GM19468 (cell line): ENCODE data around the gene FOSB.

Source experiments
- ATAC-seq: cut with Tn5 transposase; IDR thresholded peaks from one replicate; pipeline ENCODE4 v1.9.1; 2021; ENCODE audit warnings: mild to moderate bottlenecking, moderate library complexity, moderate number of reproducible peaks; ENCODE audit not compliant: unreplicated experiment; ENCODE audit errors: extremely low read depth

Gene FOSB

DNA sequence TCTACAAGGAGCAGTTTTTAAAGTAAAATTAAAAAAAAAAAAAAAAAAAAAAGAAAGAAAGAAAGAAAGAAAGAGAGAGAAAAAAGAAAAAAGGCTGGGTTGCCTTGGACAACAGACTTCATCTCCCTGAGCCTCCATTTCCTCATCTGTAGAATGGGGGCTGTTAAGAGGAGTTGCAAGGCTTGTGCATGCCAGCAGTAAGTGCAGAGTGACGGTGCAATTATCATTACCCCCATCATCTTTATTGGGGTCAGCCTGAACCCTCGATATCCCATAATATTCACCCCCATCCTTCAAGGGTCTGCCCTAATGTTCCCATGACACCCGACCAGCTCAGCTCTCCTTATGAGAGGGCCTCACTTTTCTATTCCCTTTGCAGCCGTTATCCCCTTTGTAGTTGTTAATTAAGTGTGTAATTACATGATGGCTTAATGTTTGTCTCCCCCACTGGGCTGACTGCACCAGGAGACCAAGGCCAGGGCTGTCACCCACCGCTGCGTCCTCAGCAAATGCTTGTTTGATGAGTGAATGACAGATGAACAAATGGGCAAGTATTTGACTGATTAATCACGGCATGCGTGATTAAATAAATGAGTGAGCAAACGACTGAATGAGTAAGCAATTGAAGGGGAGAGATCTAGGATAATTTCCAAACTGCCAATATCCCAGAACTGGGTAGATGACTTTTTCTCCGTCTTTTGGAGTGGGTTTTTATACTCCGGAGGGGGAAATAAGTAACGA is 10.1 kb downstream of the FOSB start:
- no peak for ATAC-seq

DNA sequence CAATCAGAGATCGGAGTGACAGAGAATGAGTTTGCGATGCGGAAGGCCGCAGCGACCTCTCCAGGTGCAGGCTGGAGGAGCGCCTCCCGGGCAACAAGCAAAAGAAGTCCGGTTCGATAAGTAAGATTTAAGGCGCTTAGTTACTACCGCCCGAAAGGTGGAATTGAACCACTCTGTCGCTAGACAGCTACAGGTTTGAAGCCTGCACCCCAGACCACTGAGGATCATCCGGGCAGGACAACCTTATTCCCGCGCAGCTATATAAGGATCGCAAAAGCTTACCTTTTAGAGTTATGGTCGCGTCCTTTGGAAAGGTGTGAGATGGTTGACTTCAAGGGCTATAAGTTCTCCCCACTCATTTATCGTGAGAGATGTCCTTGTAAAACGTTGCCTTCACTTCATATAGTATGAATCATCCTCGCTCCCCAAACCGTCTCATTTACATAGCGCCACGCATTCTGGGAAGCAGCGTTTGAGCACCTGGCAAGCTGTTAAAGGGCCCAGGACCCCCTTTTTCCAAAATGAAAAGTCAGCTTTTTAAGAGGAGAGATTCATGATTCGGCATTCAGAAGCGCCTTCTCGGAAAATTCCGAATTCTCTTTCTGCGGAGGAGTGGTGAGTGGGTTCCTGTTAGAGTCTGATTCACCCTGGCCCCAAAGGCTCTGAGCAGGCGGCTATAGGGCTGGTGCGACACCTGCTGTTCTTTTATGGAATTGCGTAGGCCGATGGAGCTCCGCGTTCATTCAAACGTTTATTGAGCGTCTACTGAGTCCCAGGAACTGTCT is 10.8 kb downstream of the FOSB start:
- peak; percentile 70 for ATAC-seq

DNA sequence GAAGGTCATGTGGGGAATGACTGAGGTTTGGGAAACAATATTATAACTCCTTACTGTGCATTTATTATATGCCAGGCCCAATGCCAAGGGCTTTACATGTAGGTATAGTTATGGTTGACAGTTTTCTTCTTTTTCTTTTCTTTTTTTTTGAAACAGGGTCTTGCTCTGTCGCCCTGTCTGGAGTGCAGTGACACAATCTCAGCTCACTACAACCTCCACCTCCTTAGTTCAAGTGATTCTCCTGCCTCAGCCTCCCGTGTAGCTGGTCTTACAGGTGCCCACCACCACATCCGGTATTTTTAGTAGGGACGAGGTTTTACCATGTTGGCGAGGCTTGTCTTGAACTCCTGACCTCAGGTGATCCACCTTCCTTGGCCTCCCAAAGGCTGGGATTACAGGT is 15.2 kb downstream of the FOSB start:
- ATAC-seq: no peak

DNA sequence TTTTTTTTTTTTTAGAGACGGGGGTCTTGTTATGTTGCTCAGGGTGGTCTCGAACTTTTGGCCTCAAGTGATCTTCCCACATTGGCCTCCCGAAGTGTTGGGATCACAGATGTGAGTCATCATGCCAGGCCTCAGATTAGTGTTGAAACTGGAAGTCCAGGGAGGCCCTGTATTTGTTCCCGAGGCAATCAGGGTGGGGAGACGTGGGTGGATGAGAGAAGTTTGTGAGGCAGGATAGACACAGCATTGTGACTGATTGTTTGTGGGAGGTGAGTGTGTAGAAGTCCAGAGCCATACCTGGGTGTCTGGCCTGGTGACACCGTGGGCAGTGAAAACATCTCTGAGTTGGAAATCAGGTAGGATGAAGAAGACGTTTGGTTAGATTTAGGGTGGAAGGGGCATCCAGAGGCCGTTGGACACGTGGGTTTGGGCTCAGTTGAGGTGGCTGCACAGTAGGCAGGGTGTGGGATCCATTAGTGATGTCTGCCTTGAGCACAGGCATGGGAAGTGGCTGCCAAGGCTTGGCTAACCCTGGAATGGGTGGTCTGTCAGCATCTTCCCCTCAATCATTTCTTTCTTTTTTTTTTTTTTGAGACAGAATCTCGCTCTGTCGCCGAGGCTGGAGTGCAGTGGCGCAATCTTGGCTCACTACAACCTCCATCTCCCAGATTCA is 16.6 kb downstream of the FOSB start:
- ATAC-seq: no peak

DNA sequence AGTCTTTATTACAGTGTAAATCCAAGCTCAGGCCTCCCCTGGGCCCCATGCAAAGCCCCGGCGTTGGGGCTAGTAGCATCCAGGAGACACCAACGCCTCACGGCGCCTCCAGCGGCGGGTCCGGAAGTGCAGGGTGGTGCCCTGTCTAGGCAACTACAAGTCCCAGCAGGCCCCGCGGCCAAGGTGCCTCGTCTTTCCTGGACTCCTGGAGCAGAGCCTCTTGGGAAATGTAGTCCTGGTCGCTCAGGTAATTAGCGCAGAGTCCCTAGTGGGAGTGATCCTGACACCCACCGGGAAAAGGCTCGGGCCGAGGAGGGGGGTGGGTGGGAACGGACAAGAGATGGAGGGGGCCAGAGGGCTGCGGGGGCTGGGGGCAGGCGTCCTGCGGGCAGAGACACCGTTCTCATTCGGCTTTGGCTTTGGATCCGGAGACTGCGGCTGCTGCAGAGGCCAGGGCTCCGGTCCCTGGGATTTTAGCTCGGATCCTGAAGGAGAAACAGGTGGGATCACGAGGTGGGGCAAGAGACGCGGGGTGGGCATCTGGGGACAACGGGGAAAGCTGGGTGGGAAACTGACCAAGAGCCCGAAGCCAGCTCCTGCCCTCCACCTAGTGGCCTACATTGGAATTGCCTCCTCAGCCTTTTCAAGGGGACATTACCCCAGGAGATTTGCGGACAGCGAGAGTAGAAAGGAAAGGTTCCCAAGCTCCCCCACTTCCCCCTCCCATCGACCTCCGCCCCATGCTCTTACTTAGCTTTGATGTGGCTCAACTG is 17.7 kb downstream of the FOSB start:
- peak; percentile 56 for ATAC-seq

DNA sequence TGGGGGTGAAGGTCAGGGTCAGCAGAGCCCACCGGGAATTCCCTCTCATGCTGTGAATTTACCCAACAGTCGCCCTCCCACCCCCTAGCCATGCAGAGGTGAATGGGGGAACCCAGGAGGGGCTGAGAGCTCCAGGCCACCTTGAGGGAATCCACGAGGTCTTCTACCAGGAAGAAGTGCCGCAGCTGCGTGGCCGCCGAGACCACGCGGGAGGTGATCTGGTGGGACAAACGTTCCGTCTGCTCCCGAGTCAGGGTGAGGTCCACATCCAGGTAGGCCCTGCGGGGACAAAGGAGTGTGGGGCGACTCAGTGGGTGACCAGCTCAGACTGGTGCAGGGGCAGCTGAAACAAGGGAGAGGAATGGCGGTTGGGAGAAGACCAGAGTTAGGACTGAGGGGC is 20.9 kb downstream of the FOSB start:
- ATAC-seq: no peak

DNA sequence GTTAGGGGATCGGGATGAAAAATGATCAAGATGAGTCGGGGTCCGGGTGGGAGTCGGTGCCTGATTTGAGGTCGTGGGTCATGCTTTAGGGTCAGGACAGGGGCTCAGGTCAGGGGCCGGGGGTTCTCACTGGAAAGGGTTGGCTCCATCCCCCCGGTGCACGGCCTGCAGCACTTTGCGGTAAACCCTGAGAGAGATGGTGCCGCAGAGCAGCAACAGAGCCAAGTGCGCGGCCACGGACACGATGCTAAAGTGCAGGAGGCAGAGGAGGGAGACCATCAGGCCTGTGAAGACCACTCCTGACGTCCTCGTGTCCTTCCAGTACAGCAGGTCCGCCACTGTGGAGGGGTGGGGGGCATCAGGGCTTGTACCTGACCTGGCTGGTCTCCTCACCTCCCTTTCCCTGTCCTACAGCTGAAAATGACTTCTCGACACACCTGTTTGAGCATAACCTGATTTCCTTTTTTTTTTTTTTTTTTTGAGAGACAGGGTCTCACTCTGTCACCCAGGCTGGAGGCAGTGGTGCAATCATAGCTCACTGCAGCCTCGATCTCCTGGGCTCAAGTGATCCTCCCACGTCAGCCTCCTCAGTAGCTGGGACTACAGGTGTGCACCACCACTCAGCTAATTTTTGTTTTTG is 21.5 kb downstream of the FOSB start:
- ATAC-seq: no peak

DNA sequence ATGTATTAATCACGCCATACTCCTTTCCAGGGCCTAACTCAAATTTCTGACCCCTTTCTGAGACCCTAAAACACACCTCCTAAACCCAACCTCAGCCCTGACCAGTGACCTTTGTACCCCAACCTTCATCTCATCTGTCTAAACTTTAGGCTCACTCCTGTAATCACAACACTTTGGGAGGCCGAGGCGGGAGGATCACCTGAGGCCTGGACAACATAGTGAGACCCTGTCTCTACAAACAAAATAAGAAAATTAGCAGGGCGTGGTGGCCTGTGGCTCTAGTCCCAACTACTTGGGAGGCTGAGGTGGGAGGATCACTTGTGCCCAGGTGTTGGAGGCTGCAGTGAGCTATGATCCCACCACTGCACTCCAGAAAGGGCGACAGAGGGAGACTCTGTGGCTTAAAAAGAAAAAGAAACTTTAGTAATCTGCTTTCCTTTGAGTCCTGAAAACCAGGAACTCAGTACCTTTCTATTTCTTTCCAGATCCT is 24.4 kb downstream of the FOSB start:
- no peak for ATAC-seq

DNA sequence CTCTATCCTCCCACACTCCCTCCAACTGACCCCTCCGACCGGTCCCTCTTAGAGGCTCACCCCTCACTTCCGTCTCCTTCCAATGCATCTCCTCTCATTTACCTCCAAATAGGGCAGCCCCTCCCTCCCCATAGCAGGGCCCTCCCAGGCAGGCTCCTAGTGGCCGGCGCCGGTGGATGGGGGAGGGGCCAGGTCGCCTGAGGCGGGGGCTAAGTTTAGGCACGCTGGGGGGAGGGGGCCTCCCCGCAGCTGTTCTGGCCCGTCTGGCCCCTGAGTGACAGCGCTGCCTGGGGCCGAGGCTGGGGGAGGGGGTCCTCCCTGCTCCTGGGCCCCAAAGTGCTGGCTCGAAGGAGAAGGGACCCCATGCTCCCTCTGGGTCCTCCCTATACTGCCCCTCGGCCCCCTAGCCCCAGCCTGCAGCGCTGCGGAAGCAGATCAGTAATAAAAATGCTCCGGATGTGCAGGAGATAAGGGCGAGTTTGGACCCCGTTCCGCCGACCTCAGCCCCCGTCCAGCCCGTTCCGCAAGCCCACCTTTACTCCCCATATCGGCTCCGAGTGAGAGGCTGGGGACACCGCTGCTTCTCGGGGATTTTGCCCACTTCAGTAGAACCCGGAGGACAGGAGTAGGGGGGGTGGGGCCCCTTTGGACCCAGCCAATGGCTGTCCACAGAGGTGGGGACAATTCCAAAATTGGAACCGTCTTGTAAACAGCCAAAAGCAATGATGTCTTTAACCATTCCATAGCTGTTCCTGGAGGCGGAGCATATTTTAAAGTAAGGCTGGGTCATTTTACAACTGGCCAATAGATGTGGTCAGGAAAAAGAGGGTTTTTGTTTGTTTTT is 25.1 kb downstream of the FOSB start:
- no peak for ATAC-seq

DNA sequence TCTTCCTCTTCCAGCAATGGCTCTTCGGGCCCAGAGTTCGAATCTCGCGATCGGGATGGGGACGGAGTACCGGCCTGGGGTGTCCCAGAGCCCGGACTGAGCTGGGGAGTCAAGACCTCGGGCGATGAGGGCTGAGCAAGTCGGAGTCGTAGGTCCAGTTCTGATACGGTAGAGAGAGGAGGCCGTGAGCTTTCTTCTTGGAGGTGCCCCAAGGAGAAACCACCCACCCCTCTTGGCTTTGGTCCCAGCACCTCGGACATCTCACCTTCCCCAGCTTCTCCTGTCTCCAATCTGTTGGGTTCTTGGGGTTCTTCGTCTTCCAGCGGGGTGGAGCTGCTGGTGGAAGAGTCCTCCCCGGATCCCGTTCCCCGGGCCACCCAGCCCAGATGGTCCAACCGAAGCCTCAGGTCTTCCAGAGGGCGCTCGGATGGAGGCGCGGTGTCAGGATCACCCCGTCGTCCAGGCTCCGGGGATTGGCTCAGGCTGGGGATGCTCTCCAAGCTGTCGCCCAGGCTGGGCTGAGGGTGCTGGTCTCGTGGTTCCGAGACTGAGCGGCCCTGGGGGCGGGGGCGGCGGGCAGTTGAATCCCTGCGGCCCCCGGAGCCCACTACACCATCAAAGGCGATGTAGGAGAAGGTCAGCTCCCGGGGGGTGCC is 26.6 kb downstream of the FOSB start:
- ATAC-seq: no peak

DNA sequence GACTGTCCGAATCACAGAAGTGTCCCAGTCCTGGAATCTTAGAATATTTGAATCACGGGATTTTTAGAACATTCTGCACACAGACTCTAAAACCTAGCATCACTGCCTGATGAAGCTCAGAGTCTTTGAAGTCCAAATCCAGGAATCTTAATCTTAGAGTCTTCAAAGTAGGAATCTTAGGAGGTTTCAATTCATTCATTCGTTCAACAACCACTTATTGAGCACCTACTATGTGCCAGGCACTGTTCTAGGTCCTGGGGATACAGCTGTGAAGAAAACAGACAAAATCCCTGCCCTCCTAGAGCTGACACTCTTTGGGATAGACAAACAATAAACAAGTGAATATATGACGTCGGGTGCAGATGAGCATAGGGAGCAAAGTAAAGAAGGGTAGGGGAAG is 27.4 kb downstream of the FOSB start:
- no peak for ATAC-seq

DNA sequence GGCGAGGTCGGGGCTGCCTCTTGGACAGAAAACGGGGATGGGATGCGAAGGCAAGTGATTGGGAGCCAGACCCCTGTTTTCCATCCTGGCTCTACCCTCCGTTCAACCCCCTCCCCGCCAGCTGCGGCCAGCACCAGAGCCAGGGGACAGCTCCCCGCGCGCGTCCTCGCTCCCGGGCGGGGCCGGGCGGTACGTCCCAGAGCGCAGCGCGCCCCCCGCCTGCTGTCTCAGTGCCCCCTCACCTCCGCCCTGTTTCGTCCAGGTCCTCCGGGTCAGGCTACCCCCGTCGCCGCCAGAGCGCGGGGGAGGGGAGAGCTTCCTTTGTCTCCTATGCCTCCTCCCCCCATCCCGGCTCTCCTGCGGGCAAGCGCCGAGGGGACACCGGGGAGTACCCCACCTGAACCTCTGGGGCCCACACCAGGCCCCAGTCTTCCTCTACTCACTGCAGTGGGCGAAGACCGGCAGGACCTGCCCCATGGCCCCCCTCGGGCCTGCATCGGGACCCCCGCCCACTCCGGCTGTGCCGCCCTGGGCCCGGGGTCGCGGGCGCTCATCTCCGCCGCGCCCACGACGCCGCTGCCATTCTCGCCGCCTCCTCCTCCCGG is 28.7 kb downstream of the FOSB start:
- ATAC-seq: no peak

DNA sequence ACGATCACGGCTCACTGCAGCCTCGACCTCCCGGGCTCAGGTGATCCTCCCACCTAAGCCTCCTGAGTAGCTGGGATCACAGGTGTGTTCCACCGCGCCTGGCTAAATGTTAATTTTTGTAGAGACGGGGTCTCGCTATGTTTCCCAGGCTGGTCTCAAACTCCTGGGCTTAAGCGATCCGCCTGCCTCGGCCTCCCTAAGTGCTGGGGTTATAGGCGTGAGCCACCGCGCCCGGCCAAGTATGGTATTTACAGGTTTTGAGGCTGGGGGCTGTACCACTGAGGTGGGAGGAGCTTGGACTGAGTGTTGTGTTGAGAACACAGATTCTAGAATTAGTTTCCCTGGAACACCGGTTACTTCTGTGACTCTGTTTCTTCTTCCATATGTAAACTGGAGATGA is 30.0 kb downstream of the FOSB start:
- no peak for ATAC-seq

DNA sequence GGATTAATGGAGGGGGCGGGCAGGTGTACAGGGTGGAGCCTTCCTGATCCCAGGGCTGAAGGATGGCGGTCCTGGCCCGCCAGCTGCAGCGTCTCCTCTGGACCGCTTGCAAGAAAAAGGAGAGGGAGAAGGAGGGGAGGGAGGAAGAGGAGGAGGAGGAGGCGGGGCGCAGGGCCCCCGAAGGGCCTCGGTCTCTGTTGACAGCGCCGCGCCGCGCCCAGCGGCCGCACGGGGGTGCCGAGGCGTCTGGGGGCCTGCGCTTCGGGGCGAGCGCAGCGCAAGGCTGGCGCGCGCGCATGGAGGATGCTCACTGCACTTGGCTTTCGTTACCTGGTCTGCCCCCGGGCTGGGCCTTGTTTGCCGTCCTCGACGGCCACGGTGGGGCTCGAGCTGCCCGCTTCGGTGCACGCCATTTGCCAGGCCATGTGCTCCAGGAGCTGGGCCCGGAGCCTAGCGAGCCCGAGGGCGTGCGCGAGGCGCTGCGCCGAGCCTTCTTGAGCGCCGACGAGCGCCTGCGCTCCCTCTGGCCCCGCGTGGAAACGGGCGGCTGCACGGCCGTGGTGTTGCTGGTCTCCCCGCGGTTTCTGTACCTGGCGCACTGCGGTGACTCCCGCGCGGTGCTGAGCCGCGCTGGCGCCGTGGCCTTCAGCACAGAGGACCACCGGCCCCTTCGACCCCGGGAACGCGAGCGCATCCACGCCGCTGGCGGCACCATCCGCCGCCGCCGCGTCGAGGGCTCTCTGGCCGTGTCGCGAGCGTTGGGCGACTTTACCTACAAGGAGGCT is 30.8 kb downstream of the FOSB start, which contains the start of gene PPM1N:
Gene PPM1N, plus strand, starts transcription at position 33 of the 785 bp plus-strand sequence. Its CDS starts 30 bp downstream, at position 63.
- ATAC-seq: no peak

DNA sequence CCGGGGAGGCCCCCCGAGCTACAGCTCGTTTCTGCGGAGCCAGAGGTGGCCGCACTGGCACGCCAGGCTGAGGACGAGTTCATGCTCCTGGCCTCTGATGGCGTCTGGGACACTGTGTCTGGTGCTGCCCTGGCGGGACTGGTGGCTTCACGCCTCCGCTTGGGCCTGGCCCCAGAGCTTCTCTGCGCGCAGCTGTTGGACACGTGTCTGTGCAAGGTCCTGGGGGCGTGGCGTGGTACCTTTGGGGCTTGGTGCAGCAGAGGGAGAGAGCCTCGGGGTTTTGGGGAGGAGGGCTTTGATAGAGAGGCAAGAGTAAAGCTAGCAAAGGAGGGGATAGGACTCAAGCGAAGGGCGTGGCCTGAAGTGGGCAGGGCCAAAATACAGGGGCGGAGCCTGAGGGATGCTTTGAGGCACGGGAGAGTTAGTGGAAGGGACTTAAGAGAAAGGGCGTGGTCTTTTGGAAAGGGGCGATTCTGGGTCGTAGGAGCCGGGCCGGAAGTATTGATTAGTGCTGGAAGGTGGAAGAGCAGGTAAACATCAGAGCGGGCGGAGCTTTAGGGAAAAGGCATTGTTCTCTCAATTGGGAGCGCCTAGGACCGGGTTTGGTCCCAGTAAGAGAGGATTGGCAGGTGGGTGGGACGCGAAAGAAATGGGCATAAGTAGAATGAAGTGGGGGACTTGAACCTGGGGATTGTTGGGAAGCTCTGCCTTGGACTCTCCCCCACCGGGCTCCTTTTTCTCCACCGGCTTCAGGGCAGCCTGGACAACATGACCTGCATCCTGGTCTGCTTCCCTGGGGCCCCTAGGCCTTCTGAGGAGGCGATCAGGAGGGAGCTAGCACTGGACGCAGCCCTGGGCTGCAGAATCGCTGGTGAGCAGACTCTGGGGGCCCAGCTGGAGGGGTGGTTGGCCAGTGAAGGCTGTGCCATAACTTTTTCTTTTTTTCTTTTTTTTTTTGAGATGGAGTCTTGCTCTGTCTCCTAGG is 31.7 kb downstream of the FOSB start:
- ATAC-seq: no peak
